GM21619 (cell line): ENCODE measurements around the gene IP6K3.

ENCODE experiments used
- ATAC-seq: cut with Tn5 transposase; IDR thresholded peaks from one replicate; pipeline ENCODE4 v1.9.1; 2021; ENCODE audit not compliant: unreplicated experiment

IP6K3 gene

DNA sequence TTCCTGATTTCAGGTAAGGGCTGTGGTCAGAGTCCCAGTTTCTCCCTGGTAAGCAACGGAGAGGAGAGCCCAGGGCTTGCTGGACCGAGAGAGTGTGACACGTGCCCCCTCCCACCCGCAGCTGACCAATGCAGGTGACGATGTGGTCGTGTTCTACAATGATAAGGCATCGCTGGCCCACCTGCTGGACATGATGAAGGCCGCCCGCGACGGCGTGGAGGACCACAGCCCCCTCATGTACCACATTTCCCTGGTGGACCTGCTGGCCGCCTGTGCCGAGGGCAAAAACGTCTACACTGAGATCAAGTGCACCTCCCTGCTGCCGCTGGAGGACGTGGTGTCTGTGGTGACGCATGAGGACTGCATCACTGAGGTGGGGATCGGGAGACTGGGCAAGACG is 66.9 kb downstream of the IP6K3 start:
- no peak for ATAC-seq

DNA sequence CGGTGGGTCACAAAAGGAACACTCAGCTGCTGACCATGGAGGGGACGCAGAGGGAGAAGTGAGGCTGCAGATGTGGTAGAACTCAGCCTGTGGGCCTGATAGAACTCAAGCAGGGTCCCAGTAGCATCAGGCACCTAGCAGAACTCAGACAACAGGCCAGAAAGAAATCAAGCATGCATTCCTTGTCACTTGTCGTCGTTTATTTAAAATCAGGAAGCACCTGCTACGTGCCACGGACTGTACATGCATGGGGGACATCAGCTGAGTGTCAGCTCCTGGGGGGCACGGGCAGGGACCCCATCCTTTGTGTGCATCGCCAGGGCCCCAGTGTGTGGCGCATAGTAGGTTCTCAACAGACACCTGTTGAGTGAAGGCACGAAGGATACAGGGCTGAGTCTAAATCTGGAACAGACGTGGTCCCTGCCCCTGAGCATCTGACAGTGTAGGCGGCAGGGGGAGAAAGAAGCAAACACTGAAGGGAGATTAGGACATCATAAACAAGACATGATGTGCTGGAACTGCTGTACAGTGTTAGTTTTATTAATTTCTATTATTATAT is 67.7 kb downstream of the IP6K3 start:
- no peak for ATAC-seq

DNA sequence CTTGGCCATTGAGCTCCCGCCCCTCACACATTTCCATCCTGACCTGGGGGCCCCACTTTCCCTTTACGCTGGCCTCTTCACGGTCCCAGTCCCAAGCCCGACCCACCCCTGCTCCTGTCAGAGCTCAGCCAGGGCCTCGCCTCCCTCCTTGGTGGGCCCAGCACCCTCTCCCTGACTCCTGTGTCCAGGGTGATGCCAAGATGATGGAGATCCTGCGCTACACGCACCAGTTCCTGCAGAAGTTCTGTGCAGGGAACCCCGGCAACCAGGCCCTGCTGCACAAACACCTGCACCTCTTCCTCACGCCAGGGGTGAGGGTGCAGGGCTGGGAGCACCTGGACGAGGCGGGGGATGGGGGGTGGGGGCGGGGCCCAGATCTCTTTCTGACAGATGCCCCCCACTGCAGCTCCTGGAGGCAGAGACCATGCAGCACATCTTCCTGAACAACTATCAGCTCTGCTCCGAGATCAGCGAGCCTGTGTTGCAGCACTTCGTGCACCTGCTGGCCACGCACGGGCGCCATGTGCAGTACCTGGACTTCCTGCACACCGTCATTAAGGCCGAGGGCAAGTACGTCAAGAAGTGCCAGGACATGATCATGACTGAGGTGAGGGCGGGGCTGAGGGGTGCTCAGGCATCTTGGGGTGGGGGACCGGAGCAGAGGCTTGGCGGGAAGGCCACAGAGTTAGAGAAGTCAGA is 68.3 kb downstream of the IP6K3 start:
- ATAC-seq: no peak

DNA sequence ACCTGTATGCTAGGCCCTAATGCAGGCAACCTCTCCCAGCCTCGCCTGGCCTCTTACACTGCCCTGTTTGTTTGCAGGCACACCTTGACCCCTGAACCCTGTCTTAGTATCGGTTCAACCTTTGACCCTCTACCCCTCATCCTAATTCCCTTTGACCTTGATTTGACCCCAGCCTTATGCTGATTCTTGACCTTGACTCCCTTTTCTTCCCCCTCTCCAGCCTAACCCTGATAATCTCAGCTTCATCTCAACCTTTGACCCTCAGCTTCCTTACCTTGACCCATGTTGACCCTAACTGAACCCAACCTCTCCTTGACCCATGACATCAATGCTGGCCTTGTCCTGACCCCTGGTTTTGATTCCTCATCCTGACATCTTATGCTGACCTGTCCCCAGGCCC is 69.0 kb downstream of the IP6K3 start:
- ATAC-seq: no peak

DNA sequence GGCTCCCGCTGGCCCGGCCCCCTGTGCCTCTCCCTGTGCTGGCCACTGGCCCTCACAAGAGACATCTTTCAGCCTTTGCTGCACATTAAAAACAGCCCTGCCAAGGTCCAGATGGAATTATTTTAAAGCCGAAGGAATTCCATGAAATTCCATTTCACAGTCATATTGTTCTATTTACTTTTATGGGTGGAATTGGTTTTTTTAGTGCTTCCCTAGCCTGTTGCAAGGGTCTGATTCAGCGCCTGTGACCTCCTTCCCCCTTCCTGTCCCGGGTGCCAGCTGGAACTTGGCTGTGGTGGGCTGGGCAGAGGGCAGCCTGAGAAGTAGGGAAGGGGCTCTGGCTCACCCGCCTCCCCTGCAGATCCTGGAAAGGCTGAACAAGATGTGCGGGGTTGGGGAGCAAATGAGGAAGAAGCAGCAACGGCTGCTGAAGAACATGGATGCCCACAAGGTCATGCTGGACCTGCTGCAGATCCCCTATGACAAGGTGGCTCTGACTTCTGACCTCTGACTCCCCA is 69.5 kb downstream of the IP6K3 start:
- no peak for ATAC-seq

DNA sequence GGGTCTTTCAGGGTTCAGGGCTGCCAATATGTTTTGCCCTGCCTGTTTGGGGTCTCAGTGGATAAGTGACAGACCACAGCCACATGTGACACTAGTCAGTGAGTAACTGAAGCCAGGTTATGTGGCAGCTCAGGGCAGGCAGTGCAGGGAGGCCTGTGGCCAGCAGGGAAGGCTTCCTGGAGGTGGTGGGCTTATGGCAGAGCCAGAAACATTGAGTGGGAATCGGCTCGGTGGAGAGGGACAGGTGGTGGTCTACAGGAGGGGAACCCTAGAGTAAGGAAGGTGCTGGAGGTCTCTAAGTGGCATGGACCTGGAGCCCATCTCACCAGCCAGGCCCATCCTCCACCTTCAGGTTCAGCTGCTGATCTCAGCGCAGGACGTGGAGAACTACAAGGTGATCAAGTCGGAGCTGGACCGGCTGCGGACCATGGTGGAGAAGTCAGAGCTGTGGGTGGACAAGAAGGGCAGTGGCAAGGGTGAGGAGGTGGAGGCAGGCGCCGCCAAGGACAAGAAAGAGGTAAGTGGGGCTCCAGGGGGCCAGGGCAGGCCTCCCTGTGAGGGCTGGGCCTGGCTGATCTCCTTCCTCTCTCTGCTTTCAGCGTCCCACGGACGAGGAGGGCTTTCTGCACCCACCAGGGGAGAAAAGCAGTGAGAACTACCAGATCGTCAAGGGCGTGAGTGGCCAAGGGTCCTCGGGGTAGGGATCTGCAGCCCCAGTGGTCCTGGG is 70.1 kb downstream of the IP6K3 start:
- no peak for ATAC-seq

DNA sequence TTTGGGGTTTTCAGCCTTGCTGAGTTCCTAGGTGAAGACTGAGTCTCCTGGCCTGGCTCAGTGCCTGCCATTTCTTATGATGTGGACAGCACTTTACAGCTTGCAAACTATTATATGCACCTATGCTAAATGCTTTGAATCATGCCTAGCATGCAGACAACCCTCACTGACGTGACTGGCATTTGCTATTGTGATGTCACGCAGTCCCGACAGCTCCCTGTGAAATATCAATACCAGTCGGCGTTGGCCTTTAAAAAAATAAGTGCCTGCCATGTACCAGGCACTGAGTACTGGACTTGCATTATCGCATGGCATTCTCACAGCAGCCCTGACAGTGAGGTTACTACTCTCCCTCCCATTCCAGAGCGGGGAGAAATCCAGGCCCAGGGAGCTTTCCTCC is 70.7 kb downstream of the IP6K3 start:
- no peak for ATAC-seq

DNA sequence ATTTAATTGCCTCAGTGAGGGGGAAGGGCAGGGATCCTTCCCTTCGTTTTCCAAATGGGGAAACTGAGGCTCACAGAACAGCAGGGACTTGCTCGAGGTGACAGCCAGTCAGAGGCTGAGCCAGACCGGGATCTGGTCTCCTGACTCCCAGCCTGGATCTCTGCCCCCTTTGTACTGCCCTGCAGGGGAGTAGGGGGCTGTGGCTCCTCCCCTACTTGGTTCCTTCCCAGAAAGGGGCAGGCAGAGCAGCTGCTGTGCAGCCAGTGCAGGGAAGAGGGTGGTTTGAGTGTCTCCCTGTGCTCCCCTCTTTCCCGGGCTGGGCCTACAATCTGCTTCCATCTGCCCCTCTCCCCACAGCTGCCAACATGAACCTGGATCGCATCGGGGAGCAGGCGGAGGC is 72.9 kb downstream of the IP6K3 start:
- ATAC-seq: no peak

DNA sequence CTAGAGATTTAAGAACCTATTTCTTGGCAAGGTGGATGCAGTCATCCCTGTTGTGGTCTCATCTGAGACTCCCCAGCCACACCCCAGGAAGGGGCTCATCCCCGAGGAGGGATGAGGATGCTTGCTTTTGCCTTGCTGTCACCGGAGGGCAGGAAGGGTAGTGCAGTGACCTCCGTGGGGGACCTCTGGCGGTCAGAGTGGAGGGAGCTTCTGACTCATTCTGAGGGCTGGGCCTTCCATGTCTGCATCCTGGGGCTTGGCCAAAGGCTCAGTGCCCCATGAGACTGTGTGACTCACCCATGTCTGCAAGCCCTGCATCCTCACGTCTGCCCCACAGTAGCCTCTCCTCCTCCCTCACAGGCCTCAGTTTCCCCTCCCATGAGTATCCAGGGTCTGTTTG is 73.9 kb downstream of the IP6K3 start:
- ATAC-seq: peak; percentile 57

DNA sequence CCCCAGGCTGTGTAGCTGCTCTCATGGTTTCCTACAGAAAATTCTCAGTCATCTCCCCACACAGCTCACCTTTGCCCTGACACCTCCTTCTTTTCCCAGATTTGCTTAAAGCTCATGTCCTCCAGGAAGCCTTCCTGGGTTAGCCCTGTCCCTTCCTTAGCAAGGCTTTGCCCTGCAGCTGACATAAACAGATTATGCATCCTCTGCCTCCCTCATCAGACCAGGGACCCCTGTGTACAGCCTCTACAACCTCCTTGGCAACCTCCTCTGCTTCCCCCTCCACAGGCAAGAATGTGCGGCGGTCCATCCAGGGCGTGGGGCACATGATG is 75.0 kb downstream of the IP6K3 start:
- no peak for ATAC-seq
